Fibroblast of peridontal ligament (primary cell): ENCODE data around the gene RBMS3.

Experiments
- DNase-seq: peaks from one replicate; pipeline ENCODE4 v3.0.0-alpha.2; 2010; ENCODE audit errors: extremely low read depth

Gene RBMS3

DNA sequence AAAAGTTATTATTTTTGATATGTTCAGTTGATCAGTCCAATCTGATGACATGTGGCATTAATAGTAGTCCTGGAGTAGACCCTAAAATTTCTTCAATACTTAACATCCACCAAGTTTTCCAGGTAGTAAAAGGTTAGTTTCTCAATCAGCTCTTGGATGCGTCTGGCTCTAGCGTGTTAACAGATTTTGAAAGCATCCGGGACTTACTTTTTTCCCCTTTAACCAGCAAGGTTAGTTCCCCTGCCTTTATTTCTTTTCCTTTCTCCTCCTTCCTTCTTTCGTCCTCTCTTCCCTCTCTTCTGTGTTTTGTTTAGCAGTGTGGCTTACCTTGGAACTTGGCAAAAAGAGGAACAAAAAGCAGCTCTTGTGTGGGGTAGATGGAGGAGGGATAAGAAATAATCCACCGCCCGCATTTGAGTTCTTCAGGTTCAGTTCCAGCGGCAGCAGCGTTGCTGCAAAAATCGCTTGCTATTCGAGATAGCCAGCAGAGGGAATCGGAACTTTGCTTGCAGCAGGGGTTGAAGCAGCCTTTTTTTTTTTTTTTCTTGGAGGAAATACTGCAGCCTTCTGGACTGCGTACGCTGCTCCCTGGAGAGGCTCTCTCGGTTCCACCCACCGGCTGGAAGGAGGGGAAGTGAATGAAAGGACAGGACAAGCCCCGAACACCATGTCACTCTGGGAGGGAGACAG lies at the start of gene RBMS3:
Gene RBMS3 (plus strand): TSS at position 668 of the 690 bp plus-strand sequence.
- DNase-seq = peak; percentile 97

DNA sequence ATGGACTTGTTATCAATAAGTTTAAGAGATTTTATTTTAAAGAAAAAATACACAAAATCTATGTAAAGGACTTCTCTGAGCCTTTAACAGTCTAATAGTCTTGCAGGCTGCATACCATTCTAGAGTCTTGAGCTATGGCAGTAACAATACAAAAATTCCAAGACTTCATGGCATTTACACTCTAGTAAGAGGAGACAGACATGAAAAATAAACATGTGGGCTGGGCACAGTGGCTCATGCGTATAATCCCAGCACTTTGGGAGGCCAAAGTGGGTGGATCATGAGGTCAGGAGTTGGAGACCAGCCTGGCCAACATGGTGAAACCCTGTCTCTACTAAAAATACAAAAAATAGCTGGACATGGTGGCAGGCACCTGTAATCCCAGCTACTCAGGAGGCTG lies 47.7 kb upstream of the RBMS3 start:
- peak; percentile 85 for DNase-seq

DNA sequence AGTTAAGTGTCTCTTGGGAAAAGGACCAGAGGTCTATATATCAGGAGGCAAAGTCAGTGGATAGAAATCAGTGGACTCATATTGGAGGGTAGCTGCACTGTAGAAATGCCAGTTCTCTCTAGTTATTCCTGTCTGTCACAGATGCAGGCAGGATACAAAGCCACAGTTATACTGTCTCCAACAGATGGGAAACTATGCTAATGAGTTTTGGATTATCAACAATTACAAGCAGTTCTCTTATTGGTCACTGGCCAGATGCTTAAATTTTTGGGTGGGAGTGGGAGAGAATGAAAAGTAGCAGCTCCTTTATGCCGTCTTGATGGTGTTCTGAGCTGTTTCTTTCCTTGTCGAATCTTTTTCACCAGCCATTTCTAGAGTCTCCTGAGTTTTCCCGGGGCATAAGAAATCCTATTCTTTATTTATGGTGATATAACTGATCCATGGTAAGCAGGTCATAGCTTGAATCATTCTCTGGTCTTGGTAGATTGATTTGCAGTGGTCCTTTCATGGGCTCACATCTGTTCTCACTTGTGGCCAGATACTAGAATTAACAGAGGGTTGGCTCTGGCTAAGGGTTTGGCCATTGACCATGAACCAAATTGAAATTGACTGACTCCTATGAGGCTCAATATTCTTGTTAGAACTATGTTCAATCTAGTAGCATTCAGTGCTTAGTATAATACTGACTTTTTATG lies 44.6 kb upstream of the RBMS3 start:
- DNase-seq = peak; percentile 95

DNA sequence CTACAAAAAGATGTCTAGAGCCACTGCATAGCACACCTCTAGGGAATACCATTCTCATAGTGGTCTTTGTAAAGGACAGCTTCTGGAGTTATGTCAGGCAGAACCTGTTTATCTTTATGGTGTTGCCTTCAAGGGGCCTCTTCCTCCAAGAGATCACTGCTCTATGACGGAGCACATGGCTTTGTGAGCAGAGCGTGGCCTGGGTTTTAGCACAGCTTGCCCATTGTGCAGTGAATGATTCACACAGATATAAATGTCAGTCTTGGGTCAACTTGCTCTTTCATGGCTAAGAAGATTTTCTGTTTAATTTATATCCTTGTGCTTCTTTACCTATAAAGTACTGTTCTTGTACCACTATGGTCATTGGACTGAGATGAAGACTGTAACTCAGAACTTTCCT lies 41.5 kb upstream of the RBMS3 start:
- no peak for DNase-seq

- DNase-seq = peak; percentile 48
Observed at GRCh38 chr3:29240248-29240647, 40.6 kb upstream of the RBMS3 start.

GRCh38 chr3:29240887-29241286 lies 40.0 kb upstream of the RBMS3 start:
- no peak for DNase-seq

GRCh38 chr3:29241855-29242254 lies 39.0 kb upstream of the RBMS3 start:
- no peak for DNase-seq

DNA sequence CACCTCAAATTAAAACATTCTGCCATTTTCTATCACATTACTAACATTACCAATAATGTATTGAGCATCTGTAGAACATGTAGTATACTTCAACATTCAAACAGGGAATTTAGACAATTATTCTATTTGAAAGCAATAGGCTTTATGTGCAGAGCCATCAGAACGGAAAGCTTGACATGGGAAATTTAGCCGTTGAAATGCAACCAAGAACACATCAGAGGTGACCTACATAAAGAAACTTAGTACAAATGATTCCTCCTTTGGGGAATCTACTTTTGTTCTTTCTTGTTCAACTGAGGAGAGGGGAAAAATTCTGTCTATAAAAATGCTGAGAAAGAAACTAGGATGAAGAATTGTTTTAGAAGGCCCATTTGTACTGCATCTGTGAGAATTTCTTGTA lies 38.6 kb upstream of the RBMS3 start:
- no peak for DNase-seq

DNA sequence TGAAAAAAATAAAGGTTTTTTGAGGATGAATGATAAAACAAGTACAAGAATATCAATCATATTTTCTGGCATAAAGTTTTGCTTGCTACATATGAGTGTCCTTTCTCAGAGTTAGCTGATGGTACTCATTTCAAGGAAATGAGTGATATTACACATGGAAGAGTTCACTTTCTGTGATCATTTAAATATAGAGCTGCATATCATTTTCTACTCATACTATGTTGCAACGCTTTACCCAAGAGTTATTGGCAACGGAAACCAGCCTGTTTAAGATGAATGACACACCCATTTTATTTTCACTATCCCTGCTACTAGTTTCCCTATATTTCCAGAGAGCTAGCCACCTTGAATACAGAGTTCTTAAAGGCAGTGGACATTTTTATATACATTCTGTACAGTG lies 35.4 kb upstream of the RBMS3 start:
- peak; percentile 33 for DNase-seq

- DNase-seq = no peak
Observed at GRCh38 chr3:29247088-29247745, 33.7 kb upstream of the RBMS3 start.

DNA sequence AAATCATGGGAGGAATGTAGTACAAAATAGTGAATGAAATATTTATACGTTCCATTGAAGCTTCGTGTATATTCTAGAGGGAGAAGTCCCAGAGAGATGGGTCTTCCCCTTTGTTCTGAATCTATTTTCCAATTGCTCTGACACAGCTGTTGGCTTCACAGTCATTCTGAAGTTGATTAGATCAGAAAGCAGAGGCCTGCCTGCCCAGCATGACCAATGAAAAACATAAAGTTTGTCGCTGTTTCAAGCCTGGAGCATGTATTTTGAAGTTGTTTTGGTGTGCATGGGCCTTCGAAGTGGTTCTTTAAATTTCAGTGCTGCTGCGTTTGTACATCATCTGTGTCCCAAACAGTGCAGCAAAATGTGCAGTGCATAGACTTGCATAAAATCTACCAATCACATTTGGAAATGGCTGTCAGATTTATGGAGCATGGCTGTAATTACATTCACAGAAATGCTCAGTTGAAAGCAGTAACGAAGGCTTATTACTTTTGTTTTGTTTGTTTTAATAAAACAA lies 31.0 kb upstream of the RBMS3 start:
- no peak for DNase-seq

GRCh38 chr3:29255854-29256696 lies 24.8 kb upstream of the RBMS3 start:
- peak; percentile 41 for DNase-seq

DNA sequence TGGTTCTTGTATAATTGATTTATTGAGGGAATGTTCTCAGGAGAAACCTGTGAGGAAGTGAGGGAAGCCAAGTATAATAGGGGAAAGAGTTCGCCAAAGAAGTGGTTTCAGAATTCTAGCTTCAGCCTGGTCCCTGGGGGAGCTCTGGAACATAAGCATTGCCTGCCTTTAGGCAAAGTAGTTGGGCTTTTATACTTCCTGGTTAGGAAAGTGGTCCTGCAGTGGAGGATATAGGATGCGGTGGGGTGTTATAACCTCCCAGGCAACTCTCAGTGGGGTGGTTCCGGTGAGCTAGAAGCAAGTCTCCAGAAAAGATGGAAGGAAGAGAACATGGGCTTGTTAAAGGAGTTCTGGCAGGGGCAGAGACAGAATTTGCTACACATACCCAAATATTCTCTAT lies 22.7 kb upstream of the RBMS3 start:
- DNase-seq = no peak

- no peak for DNase-seq
Observed at GRCh38 chr3:29261119-29261518, 19.8 kb upstream of the RBMS3 start.

- DNase-seq = no peak
Observed at GRCh38 chr3:29263476-29263875, 17.4 kb upstream of the RBMS3 start.

DNA sequence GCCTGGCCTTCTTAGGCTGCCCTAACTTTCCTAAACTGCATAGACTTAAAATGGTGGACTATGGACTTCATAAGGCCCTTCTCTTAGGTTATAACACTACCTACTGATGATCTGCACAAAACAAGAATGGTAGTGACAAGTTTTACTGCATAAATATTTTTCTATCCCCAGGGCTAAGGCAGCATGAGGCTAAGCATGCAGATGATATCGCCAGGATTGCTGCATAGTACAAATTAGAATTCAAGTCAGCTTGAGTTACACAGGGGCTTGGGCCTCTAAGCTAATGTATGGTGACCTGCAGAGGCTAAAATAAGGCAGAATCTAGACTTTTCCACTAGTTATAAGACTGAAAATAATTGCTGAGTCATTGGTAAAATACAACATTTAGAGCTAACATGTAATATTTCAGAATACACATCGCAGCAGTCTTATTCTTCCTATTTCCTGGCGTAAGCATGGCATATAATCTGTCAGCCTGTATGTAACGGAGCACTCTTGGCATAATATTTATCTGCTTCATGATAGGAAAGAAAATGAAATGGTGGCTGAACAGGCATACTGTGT lies 15.3 kb upstream of the RBMS3 start:
- DNase-seq = no peak

- no peak for DNase-seq
Observed at GRCh38 chr3:29267226-29267625, 13.6 kb upstream of the RBMS3 start.

DNA sequence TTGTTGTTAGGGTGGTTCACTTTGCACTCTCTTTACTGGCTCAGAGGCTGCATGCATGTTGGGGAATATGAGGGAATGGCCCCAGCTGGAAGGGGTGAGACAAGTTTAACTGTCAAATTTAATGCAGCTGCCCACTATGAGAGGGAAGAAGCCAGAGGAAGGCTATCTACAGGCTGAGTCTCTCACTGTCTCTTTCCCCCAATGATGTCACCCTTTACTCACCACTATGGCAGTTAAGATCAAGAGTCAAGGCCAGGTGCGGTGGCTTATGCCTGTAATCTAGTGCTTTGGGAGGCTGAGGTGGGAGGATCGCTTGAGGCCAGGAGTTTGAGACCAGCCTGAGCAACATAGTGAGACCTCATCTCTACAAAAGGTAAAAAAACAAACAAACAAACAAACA lies 12.2 kb upstream of the RBMS3 start:
- DNase-seq = no peak

GRCh38 chr3:29270752-29271151 lies 10.1 kb upstream of the RBMS3 start:
- DNase-seq = no peak

DNA sequence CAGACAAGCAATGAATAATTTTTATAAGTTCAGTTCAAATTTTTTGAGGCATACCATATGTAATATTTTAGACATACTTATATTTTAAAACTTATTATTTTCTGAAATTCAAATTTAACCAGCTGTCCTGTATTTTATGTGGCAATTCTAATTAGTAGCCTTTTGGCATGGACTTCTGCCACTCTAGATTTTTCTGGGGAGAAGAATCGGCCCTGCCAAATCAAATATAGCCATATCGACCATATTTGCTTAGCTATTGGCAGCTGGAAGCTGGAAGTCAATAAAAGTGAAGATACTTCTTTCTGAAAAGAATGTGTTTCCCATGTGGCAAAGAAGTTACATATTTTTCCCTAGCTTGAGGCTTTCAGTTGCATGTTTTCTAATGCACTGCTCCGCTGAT lies 9.4 kb upstream of the RBMS3 start:
- no peak for DNase-seq

- DNase-seq = no peak
Observed at GRCh38 chr3:29274667-29275066, 6.2 kb upstream of the RBMS3 start.

DNA sequence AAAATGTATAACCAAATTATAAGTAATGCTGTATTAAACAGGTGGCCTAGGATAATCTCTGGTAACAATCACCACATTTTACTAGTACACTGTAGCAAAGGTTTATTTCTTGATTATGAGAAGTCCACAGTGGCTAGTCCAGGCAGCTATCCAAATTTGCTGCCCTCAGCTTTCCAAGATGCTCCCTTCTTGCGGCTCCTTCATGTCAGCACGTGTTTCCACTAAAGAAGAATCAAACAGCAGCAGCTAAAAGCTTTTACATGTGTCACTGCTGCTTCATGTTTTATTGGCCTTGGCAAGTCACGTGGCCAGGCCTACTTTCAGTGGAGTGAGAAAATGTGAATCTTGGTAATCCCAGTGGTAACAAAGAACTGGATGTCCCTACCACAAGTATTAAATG lies 5.6 kb upstream of the RBMS3 start:
- DNase-seq = peak; percentile 92
